Activated naive CD4-positive, alpha-beta T cell treated with anti-CD3 and anti-CD28 coated beads, Interleukin-2, amount 10 ng/mL, durations not matched to agents 7 days and 5 days (primary cell): ENCODE data around the gene TAS1R1.
"Not testable (repeated sequence)": the region's sequence is repeated elsewhere in the genome, so short reads cannot be mapped to it uniquely, and the experiment has no call there.

Experiments
- CTCF ChIA-PET: fragments of 350-600 bp; sonication (Branson Sonifier 250); formaldehyde crosslinking; loops from one replicate; lab custom pipeline; 2021; ENCODE audit warnings: antibody characterized with exemption; lab: Charles Lee
- DNase-seq: peaks from one replicate; pipeline ENCODE4 v3.0.0-alpha.2; 2020
- H3K27ac Mint-ChIP-seq: one replicate; pipeline ENCODE4 v1.8.0; 2021; ENCODE audit warnings: mild to moderate bottlenecking, moderate library complexity, mixed read lengths
- H3K27me3 Mint-ChIP-seq: one replicate; pipeline ENCODE4 v1.8.0; 2021; ENCODE audit warnings: mild to moderate bottlenecking, mixed read lengths
- H3K36me3 Mint-ChIP-seq: one replicate; pipeline ENCODE4 v1.8.0; 2021; ENCODE audit warnings: mixed read lengths
- H3K4me1 Mint-ChIP-seq: one replicate; pipeline ENCODE4 v1.8.0; 2021; ENCODE audit warnings: mixed read lengths
- H3K4me3 Mint-ChIP-seq: one replicate; pipeline ENCODE4 v1.8.0; 2021; ENCODE audit warnings: mild to moderate bottlenecking, moderate library complexity, mixed read lengths
- H3K9me3 Mint-ChIP-seq: one replicate; pipeline ENCODE4 v1.8.0; 2021; ENCODE audit warnings: mixed read lengths

The TAS1R1 gene

GRCh38 chr1:6593810-6594209 is 38.7 kb downstream of the TAS1R1 start:
- no peak overlapping the region for H3K4me3 Mint-ChIP-seq
- H3K36me3 Mint-ChIP-seq, result peaks cover 38% of the 10 kb centered on the region
- H3K27me3 Mint-ChIP-seq, result no peaks in the 10 kb centered on the region
- H3K27ac Mint-ChIP-seq, result no peak overlapping the region
- no peak for DNase-seq
- H3K4me1 Mint-ChIP-seq, result peaks cover 48% of the 10 kb centered on the region
- CTCF ChIA-PET, result interaction anchor here (1.5 kb wide), 1 partner anchor 54 kb away, joined by 4 read pairs; no protein-coding TSS in a partner anchor
- no peaks in the 10 kb centered on the region for H3K9me3 Mint-ChIP-seq

GRCh38 chr1:6594977-6595740 is 40.1 kb downstream of the TAS1R1 start:
- no peak for DNase-seq
- H3K9me3 Mint-ChIP-seq, result no peaks in the 10 kb centered on the region
- H3K4me1 Mint-ChIP-seq, result peaks cover 60% of the 10 kb centered on the region
- peak overlapping the region; percentile 47 for H3K27ac Mint-ChIP-seq
- peaks cover 37% of the 10 kb centered on the region for H3K36me3 Mint-ChIP-seq
- H3K4me3 Mint-ChIP-seq, result no peak overlapping the region
- CTCF ChIA-PET, result interaction anchor here (1.5 kb wide), 1 partner anchor 52 kb away, joined by 4 read pairs; no protein-coding TSS in a partner anchor
- H3K27me3 Mint-ChIP-seq, result no peaks in the 10 kb centered on the region

GRCh38 chr1:6596351-6596750 is 41.2 kb downstream of the TAS1R1 start:
- no peak overlapping the region for H3K27ac Mint-ChIP-seq
- no peaks in the 10 kb centered on the region for H3K9me3 Mint-ChIP-seq
- CTCF ChIA-PET, result no interaction called here
- H3K27me3 Mint-ChIP-seq, result no peaks in the 10 kb centered on the region
- no peak overlapping the region for H3K4me3 Mint-ChIP-seq
- DNase-seq, result no peak
- H3K4me1 Mint-ChIP-seq, result peaks cover 55% of the 10 kb centered on the region
- H3K36me3 Mint-ChIP-seq, result peaks cover 37% of the 10 kb centered on the region

GRCh38 chr1:6596886-6597776 is 42.0 kb downstream of the TAS1R1 start:
- Mint-ChIP-seq H3K27me3 (no peaks in the 10 kb centered on the region), H3K36me3 (peaks cover 37% of the 10 kb centered on the region), H3K4me1 (peaks cover 47% of the 10 kb centered on the region), H3K27ac (no peak overlapping the region), H3K4me3 (no peak overlapping the region), H3K9me3 (no peaks in the 10 kb centered on the region)
- CTCF ChIA-PET, result interaction anchor here (2.0 kb wide), 1 partner anchor 42 kb away, joined by 5 read pairs; the partner anchor contains the start of genes NOL9 and TAS1R1
- no peak for DNase-seq

- H3K36me3 Mint-ChIP-seq, result peaks cover 37% of the 10 kb centered on the region
- no peaks in the 10 kb centered on the region for H3K9me3 Mint-ChIP-seq
- H3K27ac Mint-ChIP-seq, result peak overlapping the region; percentile 67
- H3K4me3 Mint-ChIP-seq, result no peak overlapping the region
- CTCF ChIA-PET, result interaction anchor here (2.0 kb wide), 1 partner anchor 43 kb away, joined by 5 read pairs; the partner anchor contains the start of genes NOL9 and TAS1R1
- H3K4me1 Mint-ChIP-seq, result peaks cover 42% of the 10 kb centered on the region
- no peaks in the 10 kb centered on the region for H3K27me3 Mint-ChIP-seq
- DNase-seq, result no peak
Measured at GRCh38 chr1:6597777-6598131, 42.6 kb downstream of the TAS1R1 start.

GRCh38 chr1:6599141-6599975 is 44.3 kb downstream of the TAS1R1 start:
- H3K4me1 Mint-ChIP-seq, result peaks cover 47% of the 10 kb centered on the region
- H3K9me3 Mint-ChIP-seq, result no peaks in the 10 kb centered on the region
- CTCF ChIA-PET, result interaction anchor here (1.3 to 1.8 kb wide), 4 partner anchors 15 to 47 kb away, joined by 5 to 8 read pairs (median 6); partner anchors contain the start of genes NOL9 and TAS1R1
- no peaks in the 10 kb centered on the region for H3K27me3 Mint-ChIP-seq
- H3K36me3 Mint-ChIP-seq, result peaks cover 31% of the 10 kb centered on the region
- peak overlapping the region; percentile 96 for H3K27ac Mint-ChIP-seq
- peak overlapping the region; percentile 85 for H3K4me3 Mint-ChIP-seq
- peak; percentile 71 for DNase-seq

GRCh38 chr1:6599991-6600390 is 44.9 kb downstream of the TAS1R1 start:
- H3K9me3 Mint-ChIP-seq, DNase-seq, H3K27me3 Mint-ChIP-seq: not testable (repeated sequence)
- H3K36me3 Mint-ChIP-seq, result peaks cover 30% of the 10 kb centered on the region
- H3K4me1 Mint-ChIP-seq, result peaks cover 53% of the 10 kb centered on the region
- CTCF ChIA-PET, result interaction anchor here (0.8 to 1.8 kb wide), 5 partner anchors 16 to 47 kb away, joined by 3 to 8 read pairs (median 5); partner anchors contain the start of genes NOL9 and TAS1R1
- H3K27ac Mint-ChIP-seq, result peak overlapping the region; percentile 96
- peak overlapping the region; percentile 85 for H3K4me3 Mint-ChIP-seq

GRCh38 chr1:6600410-6601048 is 45.4 kb downstream of the TAS1R1 start:
- CTCF ChIA-PET, result interaction anchor here (0.8 to 1.8 kb wide), 8 partner anchors 16 to 112 kb away, joined by 3 to 8 read pairs (median 4); partner anchors contain the start of genes NOL9 and TAS1R1
- Mint-ChIP-seq H3K27ac (peak overlapping the region; percentile 96), H3K4me1 (peaks cover 54% of the 10 kb centered on the region), H3K9me3 (no peaks in the 10 kb centered on the region), H3K36me3 (peaks cover 25% of the 10 kb centered on the region), H3K4me3 (peak overlapping the region; percentile 85), H3K27me3 (no peaks in the 10 kb centered on the region)
- no peak for DNase-seq

GRCh38 chr1:6601049-6601922 is 46.2 kb downstream of the TAS1R1 start:
- Mint-ChIP-seq H3K27ac (peak overlapping the region; percentile 96), H3K36me3 (peaks cover 17% of the 10 kb centered on the region), H3K4me1 (peaks cover 48% of the 10 kb centered on the region), H3K27me3 (no peaks in the 10 kb centered on the region), H3K9me3 (no peaks in the 10 kb centered on the region), H3K4me3 (peak overlapping the region; percentile 85)
- CTCF ChIA-PET, result interaction anchor here (0.8 to 1.8 kb wide), 9 partner anchors 11 to 113 kb away, joined by 3 to 5 read pairs (median 3); partner anchors contain the start of gene NOL9
- DNase-seq, result peak; percentile 84

- CTCF ChIA-PET, result interaction anchor here (0.9 to 1.8 kb wide), 7 partner anchors 11 to 112 kb away, joined by 3 to 6 read pairs (median 4); partner anchors contain the start of gene NOL9
- DNase-seq, result peak; percentile 39
Measured at GRCh38 chr1:6601923-6602668, 47.0 kb downstream of the TAS1R1 start.

GRCh38 chr1:6602669-6603237 is 47.6 kb downstream of the TAS1R1 start, which contains the start of gene KLHL21:
Gene KLHL21, minus strand, starts transcription at chr1:6602869. Its CDS starts 52 bp downstream, at chr1:6602817.
- Mint-ChIP-seq H3K27ac (peak within 1 kb of the TSS; percentile 99), H3K27me3 (peaks cover 3% of the 10 kb centered on the region), H3K4me1 (peaks cover 40% of the 10 kb centered on the region), H3K36me3 (peaks cover 13% of the 10 kb centered on the region), H3K9me3 (no peaks in the 10 kb centered on the region), H3K4me3 (peak within 1 kb of the TSS; percentile 85)
- peak; percentile 85 for DNase-seq
- CTCF ChIA-PET, result interaction anchor here (0.8 to 1.8 kb wide), 5 partner anchors 21 to 112 kb away, joined by 3 to 6 read pairs (median 5); partner anchors contain the start of gene NOL9

More at GRCh38 chr1:6601923-6602668, 47.0 kb downstream of the TAS1R1 start:
- Mint-ChIP-seq H3K27me3 (no peaks in the 10 kb centered on the region), H3K36me3 (peaks cover 17% of the 10 kb centered on the region), H3K9me3 (no peaks in the 10 kb centered on the region), H3K27ac (peak overlapping the region; percentile 96), H3K4me1 (peaks cover 46% of the 10 kb centered on the region), H3K4me3 (peak overlapping the region; percentile 85)
